Stimulated activated CD8-positive, alpha-beta memory T cell treated with anti-CD3 and anti-CD28 coated beads, Interleukin-12 subunit alpha, Interleukin-12 subunit beta, amount 100 ng/mL, for 24 hours (primary cell): ENCODE results near the gene VASH2.

Experiments used
- DNase-seq: peaks from one replicate; pipeline ENCODE4 v3.0.0-alpha.2; 2020; ENCODE audit errors: extremely low read depth

VASH2 gene

GRCh38 chr1:212930986-212931678, 19.2 kb upstream of the VASH2 start:
- DNase-seq: no peak

GRCh38 chr1:212933815-212934471, 16.4 kb upstream of the VASH2 start:
- no peak for DNase-seq

DNA sequence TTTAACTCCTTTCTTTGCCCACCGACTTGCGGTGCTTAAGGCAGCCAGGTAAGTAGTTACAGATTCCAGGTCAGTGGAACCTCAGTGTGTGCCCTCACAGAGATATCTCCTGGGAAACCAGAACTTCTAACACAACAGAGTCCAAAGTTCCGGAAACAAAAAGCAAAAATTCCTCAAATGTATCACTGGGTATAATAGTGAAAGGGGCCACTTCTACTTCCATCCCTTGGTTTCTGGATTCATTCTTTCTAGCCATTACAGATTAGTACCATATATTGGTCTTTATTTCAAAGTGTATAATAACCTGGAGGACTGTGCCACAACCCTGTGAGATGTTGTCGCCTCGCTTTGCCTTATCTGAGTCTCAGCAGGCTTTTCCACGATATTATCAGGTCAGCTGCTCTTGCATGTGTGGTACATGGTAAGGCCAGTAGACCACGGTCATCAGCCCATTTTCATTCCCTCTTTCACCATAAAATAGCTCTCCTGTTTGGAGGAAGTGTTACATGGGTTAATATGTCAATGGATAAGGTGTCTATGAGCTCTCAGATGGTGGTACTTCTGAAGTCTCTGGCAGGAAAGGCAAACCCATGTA, 14.9 kb upstream of the VASH2 start:
- DNase-seq: no peak

- DNase-seq: no peak
Observed at GRCh38 chr1:212937034-212937433, 13.3 kb upstream of the VASH2 start.

GRCh38 chr1:212938846-212939245, 11.5 kb upstream of the VASH2 start:
- DNase-seq: no peak

DNA sequence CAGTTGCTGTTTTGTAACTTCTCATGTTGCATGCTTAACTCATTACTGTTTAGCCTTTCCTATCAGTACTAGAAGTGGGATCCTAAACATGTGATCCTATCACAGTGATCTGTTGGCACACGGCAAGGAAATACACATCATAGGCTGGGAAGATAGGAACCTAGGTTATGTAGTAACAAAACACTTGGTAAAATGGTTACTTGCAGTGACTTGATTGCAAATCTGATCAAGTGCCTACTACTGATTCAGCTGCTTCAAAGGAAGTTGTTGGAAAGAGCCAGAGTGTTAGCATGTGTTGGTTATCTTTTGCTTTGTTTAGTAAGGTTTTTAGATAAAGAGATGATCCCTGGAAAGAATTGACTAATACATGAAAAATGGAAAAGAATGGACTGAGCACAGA, 8.9 kb upstream of the VASH2 start:
- no peak for DNase-seq

- no peak for DNase-seq
Observed at GRCh38 chr1:212942679-212943392, 7.5 kb upstream of the VASH2 start.

DNA sequence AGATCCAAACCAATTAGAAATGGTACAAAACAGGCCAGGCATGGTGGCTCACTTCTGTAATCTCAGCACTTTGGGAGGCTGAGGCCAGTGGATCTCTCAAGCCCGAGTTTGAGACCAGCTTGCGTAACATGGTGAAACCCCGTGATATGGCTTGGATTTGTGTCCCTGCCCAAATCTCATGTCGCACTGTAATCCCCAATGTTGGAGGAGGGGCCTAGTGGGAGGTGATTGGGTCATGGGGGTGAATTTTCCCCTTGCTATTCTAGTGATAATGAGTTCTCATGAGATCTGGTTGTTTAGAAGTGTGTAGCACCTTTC, 7.0 kb upstream of the VASH2 start:
- no peak for DNase-seq

- DNase-seq: no peak
Observed at GRCh38 chr1:212944229-212944901, 6.0 kb upstream of the VASH2 start.

- DNase-seq: no peak
Observed at GRCh38 chr1:212945056-212945455, 5.3 kb upstream of the VASH2 start.

- DNase-seq: no peak
Observed at GRCh38 chr1:212945463-212946160, 4.7 kb upstream of the VASH2 start.

DNA sequence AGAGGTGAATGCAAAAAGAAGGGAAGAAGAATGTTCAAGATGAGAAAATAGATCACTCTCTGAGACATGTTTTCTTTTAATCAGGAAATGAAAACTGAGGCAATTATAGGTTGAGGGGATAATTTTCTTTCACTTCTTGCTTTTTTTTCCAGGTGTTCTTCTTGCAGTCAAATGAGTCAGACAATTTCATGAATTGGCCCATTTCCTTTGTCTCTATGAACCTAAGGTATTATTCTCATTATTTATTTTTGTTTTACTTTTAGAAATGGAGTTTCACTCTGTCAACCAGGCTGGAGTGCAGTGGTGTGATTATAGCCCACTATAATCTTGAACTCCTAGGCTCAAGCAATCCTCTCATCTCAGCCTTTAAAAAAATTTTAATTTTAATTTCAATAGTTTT, 3.5 kb upstream of the VASH2 start:
- DNase-seq: no peak

DNA sequence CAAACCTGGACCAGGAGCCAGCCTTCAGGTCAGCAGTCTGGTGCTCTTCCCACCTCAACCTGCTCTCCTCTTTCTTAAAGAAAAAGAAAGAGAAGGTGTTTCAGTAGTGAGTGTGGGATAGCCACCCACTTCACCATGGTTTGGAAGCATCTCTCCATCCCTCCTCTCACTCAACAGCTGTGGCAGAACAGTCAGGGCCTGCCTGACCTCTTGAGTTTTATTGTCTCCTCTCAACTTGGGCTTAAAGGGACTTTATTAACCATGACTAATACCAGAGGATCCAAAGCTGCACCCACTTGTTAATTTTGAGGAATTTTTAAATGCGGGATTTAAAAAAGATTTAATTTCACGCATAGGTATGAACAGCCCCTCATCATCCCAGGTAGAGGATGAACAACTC, 570 bp upstream of the VASH2 start:
- no peak for DNase-seq

- no peak for DNase-seq
Observed at GRCh38 chr1:212951126-212951946, 995 bp downstream of the VASH2 start.

- no peak for DNase-seq
Observed at GRCh38 chr1:212951947-212952640, 1.8 kb downstream of the VASH2 start.

GRCh38 chr1:212952641-212952976, 2.3 kb downstream of the VASH2 start:
- DNase-seq: no peak

DNA sequence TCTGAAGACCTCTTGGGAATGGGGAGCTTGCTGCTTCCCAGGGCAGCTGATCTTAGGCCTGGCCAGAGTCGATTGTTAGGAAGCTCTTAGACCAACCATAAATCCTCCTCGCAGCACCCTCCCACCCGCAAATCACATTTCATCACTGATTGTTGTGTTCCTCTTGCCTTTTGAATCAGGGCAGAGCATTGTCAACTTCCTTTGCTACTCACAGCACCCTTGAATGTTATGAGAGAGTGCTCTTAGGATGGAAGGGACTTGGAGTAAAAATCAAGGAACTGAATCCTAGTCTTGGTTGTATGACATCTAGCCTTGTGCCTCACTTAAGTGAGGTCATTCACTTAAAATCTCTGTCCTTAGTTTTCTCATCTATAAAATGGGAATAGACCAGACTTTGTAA, 3.0 kb downstream of the VASH2 start:
- no peak for DNase-seq

GRCh38 chr1:212954514-212954913, 4.2 kb downstream of the VASH2 start:
- no peak for DNase-seq

DNA sequence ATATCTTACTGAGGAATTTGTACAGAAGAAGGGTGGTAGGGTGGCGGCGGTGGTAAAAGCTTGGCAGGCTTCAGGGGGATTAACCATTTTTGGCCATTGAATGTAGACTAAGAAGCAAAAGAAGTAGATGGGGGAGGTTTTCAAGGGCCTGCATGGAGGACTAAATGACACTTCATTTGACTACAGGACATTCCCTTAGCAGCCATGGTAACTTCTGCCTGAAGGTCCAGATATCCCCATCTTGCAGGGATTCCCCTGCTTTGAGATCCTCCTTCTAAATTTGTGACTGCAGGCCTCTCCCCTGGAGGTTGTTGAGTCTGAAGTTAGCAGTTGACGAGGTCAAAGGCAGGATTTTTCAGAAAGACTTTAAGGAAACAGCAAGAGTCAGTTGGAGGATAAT, 4.8 kb downstream of the VASH2 start:
- no peak for DNase-seq

DNA sequence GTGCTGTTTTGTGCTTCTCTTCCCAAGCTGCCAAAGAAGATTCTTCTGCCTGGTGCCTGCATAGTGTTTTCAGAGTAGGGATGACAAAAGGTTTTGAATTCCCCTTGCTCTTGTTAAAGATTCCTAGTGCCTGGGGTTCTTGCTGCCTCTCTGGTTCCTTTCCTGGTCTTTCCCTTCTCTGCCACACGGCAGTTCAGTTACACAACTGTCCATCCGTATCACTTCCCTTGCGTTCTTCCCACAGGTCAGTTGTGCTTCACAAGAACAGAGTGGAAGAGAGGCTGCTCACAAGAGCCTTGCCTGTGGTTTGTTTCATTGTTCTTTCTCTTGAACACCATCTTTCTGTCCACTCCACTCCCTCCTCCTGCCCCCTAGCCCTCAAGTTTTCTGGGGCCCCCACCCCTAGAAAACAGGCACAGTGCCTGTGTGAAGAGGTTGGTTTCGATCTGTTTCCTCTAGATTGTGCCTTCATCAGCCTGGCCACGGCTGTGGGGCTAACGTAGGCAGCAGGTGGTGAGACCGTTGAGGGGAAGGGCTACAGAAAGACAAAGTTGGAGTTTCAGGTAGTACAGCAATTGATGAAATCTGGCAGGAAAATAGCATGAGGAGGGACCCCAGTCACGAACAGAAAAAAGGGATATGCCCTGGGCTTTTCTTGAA, 5.8 kb downstream of the VASH2 start:
- DNase-seq: no peak
